ENCODE data around the gene KAZN. TPM values are rescaled to one million over a fixed set of nuclear protein-coding genes. Genes with fewer than 3 reads are reported as not detected.

Gene KAZN
- total and polyA plus RNA-seq, 2 donors (not counting 1 experiment from before 2014, with no cell fraction given), result 3.4 to 5.0 TPM

GRCh38 chr1:14623090-14623489 is 24.6 kb downstream of the KAZN start:
- Histone ChIP-seq H3K9me3 (ENCODE audit: control insufficient read depth, insufficient read depth, low read depth, low read length) (no peaks in the 10 kb centered on the region), H2AFZ (ENCODE audit: low read length) (no peak overlapping the region), H3K9ac (ENCODE audit: insufficient read depth, low read length) (no peak overlapping the region), H3K4me3 (replicated peaks in 1 of 4; ENCODE audit: control extremely low read depth in 1 of 4, insufficient read depth in 1 of 4, low read depth in 3 of 4, low read length in 4 of 4) (no peak overlapping the region), H3K4me2 (ENCODE audit: extremely low read depth, insufficient read depth, low read length) (no peak overlapping the region), H4K20me1 (ENCODE audit: control insufficient read depth, extremely low read depth, insufficient read depth, low read length) (no peaks in the 10 kb centered on the region), H3K4me1 (ENCODE audit: control insufficient read depth, extremely low read depth, insufficient read depth, low read length) (no peaks in the 10 kb centered on the region), H3K27ac (ENCODE audit: insufficient read depth, low read length) (no peak overlapping the region), H3K79me2 (ENCODE audit: control insufficient read depth, insufficient read depth, low read length) (no peaks in the 10 kb centered on the region), H3K36me3 (ENCODE audit: control insufficient read depth, insufficient read depth, low read length) (no peaks in the 10 kb centered on the region), H3K27me3 (ENCODE audit: control insufficient read depth, insufficient read depth, low read length) (no peaks in the 10 kb centered on the region)
- DNase-seq (ENCODE audit: low read depth in 2 of 2), result no peak
- TF ChIP-seq CTCF (conservative IDR thresholded peaks at IDR 0.05 in 1 of 2, IDR thresholded peaks at IDR 0.05 in 1 of 2; ENCODE audit: low read depth in 1 of 2, low read length in 2 of 2) (no peak), EZH2 (IDR thresholded peaks at IDR 0.05; ENCODE audit: low read length, missing control alignments) (no peak)

GRCh38 chr1:14624941-14625340 is 26.5 kb downstream of the KAZN start:
- no peak for TF ChIP-seq EZH2 (IDR thresholded peaks at IDR 0.05; ENCODE audit: low read length, missing control alignments)
- H3K4me1 ChIP-seq (ENCODE audit: control insufficient read depth, extremely low read depth, insufficient read depth, low read length), result no peaks in the 10 kb centered on the region
- no peak overlapping the region for H3K27ac ChIP-seq (ENCODE audit: insufficient read depth, low read length)
- no peak overlapping the region for H2AFZ ChIP-seq (ENCODE audit: low read length)
- no peak overlapping the region for H3K9ac ChIP-seq (ENCODE audit: insufficient read depth, low read length)
- no peaks in the 10 kb centered on the region for H3K79me2 ChIP-seq (ENCODE audit: control insufficient read depth, insufficient read depth, low read length)
- no peaks in the 10 kb centered on the region for H3K36me3 ChIP-seq (ENCODE audit: control insufficient read depth, insufficient read depth, low read length)
- no peak for DNase-seq (ENCODE audit: low read depth in 2 of 2)
- H3K4me3 ChIP-seq (replicated peaks in 1 of 4; ENCODE audit: control extremely low read depth in 1 of 4, insufficient read depth in 1 of 4, low read depth in 3 of 4, low read length in 4 of 4), result no peak overlapping the region
- H3K4me2 ChIP-seq (ENCODE audit: extremely low read depth, insufficient read depth, low read length), result no peak overlapping the region
- H3K9me3 ChIP-seq (ENCODE audit: control insufficient read depth, insufficient read depth, low read depth, low read length), result no peaks in the 10 kb centered on the region
- no peaks in the 10 kb centered on the region for H3K27me3 ChIP-seq (ENCODE audit: control insufficient read depth, insufficient read depth, low read length)
- no peaks in the 10 kb centered on the region for H4K20me1 ChIP-seq (ENCODE audit: control insufficient read depth, extremely low read depth, insufficient read depth, low read length)

GRCh38 chr1:14625572-14625971 is 27.1 kb downstream of the KAZN start:
- Histone ChIP-seq H3K27ac (ENCODE audit: insufficient read depth, low read length) (no peak overlapping the region), H3K4me1 (ENCODE audit: control insufficient read depth, extremely low read depth, insufficient read depth, low read length) (no peaks in the 10 kb centered on the region), H3K27me3 (ENCODE audit: control insufficient read depth, insufficient read depth, low read length) (no peaks in the 10 kb centered on the region), H3K79me2 (ENCODE audit: control insufficient read depth, insufficient read depth, low read length) (no peaks in the 10 kb centered on the region), H3K4me2 (ENCODE audit: extremely low read depth, insufficient read depth, low read length) (no peak overlapping the region), H3K4me3 (replicated peaks in 1 of 4; ENCODE audit: control extremely low read depth in 1 of 4, insufficient read depth in 1 of 4, low read depth in 3 of 4, low read length in 4 of 4) (no peak overlapping the region), H4K20me1 (ENCODE audit: control insufficient read depth, extremely low read depth, insufficient read depth, low read length) (no peaks in the 10 kb centered on the region), H2AFZ (ENCODE audit: low read length) (no peak overlapping the region), H3K9me3 (ENCODE audit: control insufficient read depth, insufficient read depth, low read depth, low read length) (no peaks in the 10 kb centered on the region), H3K36me3 (ENCODE audit: control insufficient read depth, insufficient read depth, low read length) (no peaks in the 10 kb centered on the region), H3K9ac (ENCODE audit: insufficient read depth, low read length) (no peak overlapping the region)
- no peak for DNase-seq (ENCODE audit: low read depth in 2 of 2)
- TF ChIP-seq CTCF (conservative IDR thresholded peaks at IDR 0.05 in 1 of 2, IDR thresholded peaks at IDR 0.05 in 1 of 2; ENCODE audit: low read depth in 1 of 2, low read length in 2 of 2) (no peak), EZH2 (IDR thresholded peaks at IDR 0.05; ENCODE audit: low read length, missing control alignments) (no peak)

Data from fibroblast of lung (primary cell).